GM18873 (cell line): ENCODE measurements around the gene ARSG.
"Not testable (repeated sequence)": the region's sequence is repeated elsewhere in the genome, so short reads cannot be mapped to it uniquely, and the experiment has no call there.

Source experiments
- ATAC-seq: cut with Tn5 transposase; IDR thresholded peaks from one replicate; pipeline ENCODE4 v1.9.1; 2021; ENCODE audit warnings: mild to moderate bottlenecking, moderate library complexity, moderate number of reproducible peaks; ENCODE audit not compliant: unreplicated experiment, low FRiP score

Gene ARSG

DNA sequence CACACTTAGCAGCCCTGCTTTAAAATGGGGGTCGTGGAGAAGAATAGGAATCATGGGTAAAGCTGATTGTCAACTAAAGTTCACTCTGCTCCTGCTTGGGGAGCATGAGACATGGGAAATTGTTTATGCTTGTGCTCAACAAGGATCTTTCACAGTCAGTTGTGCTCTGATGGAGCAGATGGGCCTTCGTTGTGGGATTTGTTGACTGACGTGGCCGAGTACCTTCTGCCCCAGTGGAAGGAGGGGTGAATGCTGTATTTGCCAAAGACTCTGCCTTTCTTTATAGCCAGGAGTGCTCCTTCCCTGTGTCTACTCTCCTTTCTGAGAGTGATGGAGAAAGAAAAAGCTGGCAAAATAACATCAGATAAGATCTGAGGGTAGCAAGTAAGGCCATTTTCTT, 11.4 kb downstream of the ARSG start:
- no peak for ATAC-seq

DNA sequence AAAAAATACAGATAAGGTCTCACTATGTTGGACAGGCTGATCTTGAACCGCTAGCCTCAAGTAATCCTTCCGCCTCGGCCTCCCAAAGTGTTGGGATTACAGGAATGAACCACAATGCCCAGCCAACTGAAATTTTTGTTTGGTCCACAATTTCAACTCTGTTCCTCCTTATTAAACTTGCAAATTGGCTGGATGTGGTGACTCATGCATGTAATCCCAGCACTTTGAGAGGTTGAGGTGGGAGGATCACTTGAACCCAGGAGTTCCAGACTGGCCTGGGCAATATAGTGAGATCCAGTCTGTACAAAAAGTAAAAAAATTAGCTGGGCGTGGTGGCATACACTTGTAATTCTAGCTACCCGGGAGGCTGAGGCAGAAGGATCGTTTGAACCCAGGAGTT, 13.4 kb downstream of the ARSG start:
- ATAC-seq: no peak

DNA sequence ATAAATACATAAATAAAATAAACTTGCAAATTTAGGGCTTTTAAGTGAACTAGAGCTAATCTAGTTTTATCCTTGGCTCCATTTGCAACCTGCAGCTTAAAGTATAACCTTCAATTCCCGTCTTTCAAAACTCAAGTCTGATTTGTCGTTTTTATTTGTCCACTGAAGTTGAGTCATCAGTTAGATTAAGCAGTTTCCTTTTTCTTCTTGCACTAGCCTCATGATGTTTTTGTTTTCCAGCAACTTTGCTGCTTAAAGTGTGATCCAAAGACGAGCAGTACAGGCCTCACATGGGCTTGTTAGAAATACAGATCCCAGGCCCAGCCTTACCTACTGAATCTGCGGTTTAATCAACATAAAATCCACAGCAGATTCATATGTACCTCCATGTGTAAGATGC, 13.8 kb downstream of the ARSG start:
- no peak for ATAC-seq

DNA sequence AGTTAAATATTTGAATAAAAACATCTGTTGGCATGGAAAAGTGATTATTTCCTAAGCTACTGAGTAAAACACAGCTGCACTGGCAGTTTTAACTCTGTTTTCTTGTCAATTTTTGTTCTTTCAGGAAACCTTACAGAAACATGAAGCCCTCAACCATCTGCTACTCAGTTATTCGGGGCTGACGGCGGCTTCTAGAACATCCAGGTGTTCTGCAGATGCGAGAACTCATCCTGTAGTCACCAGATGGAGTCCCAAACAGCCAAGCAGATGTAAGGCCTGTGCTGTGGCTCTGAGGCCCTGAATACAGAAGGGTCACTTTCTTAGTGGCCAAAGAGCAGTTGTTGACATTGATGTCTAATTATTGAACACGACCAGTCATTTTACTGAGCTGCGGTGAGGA, 15.5 kb downstream of the ARSG start:
- no peak for ATAC-seq

DNA sequence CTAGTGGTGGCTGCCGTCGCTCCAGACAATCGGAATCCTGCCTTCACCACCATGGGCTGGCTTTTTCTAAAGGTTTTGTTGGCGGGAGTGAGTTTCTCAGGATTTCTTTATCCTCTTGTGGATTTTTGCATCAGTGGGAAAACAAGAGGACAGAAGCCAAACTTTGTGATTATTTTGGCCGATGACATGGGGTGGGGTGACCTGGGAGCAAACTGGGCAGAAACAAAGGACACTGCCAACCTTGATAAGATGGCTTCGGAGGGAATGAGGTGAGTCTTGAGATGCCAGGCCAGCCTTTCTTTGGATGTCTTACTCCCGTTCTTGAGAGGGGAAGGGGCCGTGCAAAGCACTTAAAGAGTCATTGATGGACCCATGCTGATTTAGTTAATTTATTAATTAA, 16.1 kb downstream of the ARSG start:
- ATAC-seq: no peak

DNA sequence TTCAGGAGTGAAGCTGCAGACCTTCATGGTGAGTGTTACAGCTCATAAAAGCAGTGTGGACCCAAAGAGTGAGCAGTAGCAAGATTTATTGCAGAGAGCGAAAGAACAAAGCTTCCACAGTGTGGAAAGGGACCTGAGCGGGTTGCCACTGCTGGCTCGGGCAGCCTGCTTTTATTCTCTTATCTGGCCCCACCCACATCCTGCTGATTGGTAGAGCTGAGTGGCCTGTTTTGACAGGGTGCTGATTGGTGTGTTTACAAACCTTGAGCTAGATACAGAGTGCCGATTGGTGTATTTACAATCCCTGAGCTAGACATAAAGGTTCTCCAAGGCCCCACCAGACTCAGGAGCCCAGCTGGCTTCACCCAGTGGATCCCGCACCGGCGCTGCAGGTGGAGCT, 17.2 kb downstream of the ARSG start:
- not testable (repeated sequence) for ATAC-seq

DNA sequence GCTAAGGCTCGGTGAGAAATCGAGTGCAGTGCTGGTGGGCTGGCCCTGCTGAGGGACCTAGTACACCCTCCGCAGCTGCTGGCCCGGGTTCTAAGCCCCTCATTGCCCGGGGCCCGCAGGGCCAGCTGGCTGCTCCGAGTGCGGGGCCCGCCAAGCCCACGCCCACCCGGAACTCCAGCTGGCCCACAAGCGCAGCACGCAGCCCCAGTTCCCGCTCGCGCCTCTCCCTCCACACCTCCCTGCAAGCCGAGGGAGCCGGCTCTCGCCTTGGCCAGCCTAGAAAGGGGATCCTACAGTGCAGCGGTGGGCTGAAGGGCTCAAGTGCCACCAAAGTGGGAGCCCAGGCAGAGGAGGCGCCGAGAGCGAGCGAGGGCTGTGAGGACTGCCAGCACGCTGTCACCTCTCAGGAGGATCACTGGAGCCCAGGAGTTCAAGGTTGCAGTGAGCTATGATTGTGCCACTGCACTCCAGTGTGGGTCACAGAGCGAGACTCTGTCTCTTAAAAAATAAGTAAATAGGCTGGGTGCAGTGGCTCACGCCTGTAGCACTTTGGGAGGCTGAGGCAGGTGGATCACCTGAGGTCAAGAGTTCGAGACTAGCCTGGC, 17.9 kb downstream of the ARSG start:
- ATAC-seq: not testable (repeated sequence)

DNA sequence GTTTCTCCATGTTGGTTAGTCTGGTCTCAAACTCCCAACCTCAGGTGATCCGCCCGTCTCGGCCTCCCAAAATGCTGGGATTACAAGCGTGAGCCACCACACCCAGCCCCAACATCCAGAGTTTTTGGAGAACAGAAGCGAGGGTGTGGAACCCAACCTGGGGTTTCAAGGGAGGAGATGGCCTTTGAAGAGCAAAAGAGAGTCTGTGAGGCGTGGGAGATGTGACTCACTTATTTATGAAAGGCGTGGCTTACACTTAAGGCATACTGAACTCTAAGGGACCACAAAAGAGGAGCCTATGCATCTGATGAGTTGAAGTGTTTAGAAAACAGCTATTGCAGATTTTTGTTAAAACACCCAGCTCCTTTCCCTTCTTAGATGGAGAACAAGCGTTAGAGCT, 18.9 kb downstream of the ARSG start:
- ATAC-seq: no peak

DNA sequence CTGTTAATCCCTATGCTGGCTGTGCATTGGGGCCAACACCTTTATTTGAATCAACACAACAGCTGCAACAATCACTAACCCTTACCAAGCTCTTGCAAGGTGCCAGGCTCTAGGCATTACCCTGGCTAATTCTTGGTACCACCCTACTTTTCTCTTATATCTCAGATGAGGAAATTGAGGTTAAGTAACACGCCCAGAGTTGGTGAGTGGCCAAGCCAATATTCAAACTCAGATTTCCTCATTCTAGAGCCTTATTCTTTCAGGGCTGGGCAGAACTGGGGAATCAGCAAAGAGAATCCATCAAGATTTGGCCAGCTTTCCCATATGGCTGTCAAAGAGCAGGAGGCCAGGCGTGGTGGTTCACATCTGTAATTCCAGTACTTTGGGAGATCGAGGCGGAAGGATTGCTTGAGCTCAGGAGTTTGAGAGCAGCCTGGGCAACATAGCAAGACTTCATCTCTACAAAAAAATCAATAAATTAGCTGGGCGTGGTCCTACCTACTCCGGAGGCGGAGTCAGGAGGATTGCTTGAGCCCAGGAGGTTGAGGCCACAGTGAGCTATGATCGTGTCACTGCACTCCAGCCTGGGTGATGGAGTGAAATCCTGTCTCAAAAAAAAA, 23.7 kb downstream of the ARSG start:
- no peak for ATAC-seq

DNA sequence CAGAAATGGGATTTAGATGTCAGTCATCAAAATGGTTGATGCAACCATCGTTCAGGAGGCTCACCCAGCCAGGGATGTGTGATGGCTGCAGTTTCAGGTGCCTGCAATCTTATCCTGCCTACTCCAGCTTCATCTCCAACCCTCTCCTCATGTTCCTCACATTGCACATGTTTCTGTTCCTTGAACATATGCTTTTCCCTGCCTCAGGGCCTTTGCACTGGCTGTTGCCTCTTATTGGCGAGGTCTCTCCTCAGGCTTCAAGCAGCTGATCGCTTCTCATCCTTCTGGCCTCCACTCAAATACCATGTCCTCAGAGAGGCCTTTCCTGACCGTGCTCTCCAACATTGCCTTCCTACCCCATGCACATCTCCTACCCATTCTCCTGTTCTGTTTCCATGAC, 24.6 kb downstream of the ARSG start:
- ATAC-seq: no peak

DNA sequence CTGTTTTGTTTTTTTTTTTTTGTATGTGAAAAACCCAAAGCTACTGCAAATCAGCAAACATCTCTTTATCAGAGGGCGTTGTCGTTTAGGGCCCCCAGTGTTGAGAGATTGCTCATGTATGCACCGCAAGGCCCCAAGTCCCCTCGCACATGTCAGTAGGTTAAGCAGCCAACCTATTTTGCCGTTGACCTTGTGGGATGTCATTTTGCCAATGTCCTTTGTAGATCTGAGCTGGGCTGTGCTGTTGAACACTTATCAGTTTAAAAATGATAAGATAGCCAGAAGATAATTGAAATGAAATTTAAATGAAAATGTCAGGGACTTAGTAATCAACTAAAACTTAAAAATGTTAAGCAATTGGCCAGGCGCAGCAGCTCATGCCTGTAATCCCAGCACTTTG, 26.2 kb downstream of the ARSG start:
- ATAC-seq: no peak

DNA sequence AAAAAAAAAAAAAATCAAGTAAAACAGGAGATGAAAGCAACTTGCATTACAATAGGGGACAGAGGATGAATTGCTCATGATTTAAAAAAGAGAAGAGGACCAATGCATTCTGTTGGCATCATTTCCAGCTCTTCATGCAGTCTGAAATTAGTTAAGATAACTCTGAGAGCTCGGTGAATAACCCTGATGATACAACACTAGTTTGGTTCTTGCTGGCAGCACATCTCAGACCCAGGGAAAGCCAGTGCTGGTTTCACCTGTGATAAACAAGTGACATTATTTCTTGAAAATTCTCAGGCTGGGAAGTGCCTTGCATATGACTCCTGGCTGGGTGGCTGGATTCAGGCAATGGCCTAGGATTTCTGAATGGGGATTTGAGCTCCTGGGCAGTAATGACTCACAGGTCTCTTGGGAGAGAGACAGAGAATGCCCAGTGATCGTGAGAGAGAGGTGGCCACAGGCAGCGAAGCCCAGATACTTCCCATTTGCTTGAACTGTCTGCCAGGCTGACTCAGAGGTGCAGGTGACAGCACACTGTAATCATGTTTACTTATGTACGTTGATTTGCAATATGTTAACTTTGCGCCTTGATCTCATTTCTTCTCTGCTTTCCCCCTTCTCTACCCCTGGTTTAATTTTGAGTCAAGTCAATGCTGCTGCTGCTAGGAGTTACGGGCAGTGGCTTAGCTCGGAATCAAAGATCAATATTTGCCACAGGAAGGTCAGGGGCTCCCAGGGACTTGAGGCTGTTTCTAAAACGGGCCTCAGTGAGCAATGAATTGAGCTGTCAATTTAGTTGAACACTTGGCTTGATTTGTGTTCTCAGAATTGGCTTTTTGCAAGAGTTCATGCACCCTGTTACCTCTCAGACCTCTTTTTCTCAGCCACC, 27.1 kb downstream of the ARSG start:
- ATAC-seq: no peak

DNA sequence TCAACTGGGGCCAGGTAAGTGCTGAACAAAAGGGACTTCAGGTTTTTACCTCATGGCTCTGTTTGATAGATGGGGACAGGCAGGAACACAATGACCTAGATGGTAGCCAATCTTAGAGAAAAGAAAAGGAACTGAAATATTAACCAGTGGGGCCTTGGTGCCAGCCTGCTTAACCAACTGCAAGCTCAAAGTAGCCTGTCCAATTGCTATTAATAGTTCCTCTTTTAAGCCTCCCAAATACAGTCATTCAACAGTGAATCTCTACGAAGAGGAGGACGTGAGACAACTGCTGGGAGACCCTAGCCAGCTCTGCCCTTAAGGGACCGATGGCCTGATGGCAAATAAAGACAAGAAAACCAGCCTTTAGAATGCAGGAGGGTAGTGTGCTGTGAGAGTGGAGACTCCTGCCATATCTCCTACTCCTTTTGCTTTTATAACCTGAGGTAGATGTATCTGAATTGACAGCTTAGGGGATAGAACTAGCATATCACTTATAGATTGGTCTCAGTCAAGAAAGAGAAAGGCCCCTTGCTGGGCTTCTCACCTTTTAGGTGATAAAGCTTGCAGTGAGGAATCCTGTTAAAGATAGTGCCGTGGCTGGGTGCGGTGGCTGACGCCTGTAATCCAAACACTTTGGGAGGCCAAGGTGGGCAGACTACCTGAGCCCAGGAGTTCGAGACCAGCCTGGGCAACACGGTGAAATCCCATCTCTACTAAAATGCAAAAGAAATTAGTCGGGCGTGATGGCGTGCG, 28.3 kb downstream of the ARSG start:
- ATAC-seq: no peak

DNA sequence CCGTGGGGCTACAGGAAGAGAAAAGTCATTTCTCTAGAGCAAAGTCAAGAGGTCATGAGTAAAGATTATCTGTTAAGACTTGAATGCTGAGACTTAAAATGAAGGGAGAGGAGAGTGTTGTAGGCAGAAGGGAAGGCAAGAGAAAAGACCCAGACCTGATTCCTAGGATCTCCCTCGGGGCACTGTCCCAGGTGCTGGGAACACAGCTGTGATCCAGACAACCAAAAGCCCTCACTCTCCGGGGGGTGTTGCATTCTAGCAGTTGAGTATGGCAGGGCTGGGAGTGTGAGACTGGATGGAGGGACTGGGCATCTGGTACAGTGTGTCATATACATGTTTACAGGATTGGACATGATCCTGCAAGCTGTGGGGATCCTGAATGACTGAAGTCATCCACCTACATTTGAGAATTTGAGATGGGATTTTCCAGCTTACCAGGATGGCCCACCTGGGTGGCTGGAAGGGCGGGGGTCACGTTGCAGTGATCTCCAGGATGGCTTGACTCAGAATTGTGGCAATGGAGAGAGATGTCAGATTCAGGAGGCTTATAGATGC, 29.1 kb downstream of the ARSG start:
- ATAC-seq: no peak

DNA sequence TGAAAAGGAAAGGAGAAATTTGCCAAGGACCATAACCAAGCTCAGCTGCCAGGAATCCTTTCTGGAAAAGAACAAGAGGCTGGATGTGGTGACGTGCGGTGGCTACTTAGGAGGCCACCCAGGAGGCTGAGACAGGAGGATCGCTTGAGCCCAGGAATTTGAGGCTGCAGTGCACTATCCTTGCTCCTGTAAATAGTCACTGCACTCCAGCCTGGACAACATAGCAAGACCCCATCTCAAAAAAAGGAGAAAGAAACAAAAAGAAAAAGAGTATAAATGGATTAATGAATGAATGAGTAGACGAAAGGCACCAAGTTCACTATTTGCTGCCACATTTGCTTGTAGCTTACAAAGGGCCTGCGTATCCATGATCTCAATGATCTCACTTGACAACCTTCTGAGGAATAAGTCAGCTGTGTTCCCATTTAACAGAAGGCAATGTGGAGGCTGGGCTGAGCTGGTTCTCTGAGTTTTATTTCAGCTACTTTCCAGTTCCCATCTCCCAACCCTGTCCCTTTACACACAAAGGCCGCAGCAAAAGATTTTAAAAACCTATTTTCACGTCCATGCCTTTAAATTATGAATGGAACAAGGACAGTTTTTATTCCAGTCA, 29.8 kb downstream of the ARSG start:
- no peak for ATAC-seq

DNA sequence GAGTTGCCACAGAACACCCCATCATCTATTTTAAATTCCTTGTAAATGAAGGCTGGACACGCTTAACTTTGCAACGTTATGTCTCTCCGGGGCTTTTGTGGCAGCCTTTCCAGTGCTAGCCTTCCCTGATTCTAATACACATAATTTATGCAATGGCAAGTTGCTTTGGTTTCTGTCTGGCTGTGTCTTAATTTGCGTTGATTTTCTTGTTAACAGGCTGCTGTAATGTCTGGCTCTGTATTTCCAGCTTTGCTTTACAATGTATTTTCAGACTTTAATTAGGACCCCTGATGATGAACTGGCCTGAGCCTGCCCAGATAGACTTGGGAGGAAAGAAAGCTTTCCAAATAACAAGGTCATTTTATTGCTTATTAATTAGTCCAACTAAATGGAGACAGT, 30.3 kb downstream of the ARSG start:
- no peak for ATAC-seq

DNA sequence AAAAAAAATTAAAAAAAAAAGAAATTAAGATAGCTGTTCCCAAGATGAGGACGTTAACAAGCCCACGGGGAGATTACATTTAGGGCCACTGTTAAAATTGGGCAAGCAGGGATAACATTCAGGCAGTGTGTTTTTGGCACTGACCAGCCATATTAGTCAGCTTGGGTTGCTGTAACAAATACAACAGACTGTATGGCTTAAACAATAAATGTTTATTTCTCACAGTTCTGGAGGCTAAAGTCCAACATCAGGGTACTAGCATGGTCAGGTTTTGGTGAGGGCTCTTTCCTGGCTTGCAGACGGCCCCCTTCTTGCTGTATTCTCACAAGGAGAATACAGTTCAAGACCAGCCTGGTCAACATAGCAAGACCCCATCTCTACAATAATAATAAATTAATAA, 31.3 kb downstream of the ARSG start:
- no peak for ATAC-seq

DNA sequence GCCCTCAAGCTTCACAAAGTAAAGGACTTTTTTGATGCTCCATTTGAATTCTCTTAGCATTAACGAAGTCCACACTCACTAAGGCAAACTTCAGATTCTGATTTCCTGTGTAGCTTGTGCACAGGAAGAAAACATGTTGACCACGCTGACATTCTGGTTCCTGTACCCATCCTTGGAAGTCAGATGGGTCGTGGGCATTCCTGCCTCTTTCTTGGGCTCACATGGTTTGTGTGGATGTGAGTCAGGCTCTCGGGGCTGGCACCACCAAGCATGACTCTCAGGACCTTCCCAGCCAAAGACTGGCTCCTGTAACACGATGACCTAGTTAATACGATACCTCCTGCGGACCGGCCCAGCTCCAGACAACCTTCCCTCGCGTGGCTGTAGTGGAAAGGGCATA, 32.8 kb downstream of the ARSG start:
- no peak for ATAC-seq

DNA sequence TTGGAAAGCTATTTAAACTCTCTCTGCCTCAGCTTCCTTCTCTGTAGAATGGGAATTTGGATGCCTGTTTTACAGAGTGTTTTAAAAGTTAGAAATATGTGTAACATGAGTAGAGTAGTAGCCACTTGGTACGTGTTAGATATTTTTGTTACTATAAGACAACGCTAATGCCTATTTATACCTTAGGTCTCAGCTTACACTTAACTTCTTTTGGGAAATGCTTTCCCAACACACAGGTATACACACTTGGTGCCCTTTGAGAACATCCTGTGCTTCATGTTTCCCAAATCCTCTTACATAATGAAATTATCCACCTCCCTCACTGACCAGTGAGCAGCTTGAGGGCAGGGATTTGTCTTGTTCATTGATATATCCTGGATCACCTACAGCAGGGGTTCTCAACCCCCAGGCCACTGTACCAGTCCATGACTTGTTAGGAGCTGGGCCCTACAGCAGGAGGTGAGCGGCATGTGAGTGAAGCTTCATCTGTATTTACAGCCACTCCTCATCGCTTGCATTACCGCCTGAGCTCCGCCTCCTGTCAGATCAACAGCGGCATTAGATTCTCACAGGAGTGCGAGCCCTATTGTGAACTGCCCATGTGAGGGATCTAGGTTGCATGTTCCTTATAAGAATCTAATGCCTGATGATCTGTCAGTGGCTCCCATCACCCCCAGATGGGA, 33.5 kb downstream of the ARSG start:
- no peak for ATAC-seq

DNA sequence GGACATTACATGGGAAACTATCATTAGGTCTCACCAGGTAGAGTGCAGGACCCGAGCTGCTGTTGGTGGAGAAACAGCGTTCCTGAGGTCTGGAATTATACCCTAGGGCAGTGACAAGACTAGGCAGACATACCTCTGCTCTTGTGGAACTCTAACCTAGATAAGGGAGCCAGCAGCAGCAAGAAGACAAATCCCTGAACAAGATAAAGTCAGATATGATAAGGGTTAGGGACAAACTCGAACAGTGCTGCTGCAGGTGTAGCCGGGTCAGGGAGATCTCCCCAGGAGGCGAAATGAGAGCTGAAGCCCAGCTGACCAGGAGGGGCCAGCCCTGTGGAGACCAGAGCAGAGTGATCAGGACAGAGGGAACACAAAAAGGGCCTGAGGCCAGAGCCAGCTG, 34.7 kb downstream of the ARSG start:
- ATAC-seq: no peak
